Suprapubic skin (tissue), 4 donors: ENCODE measurements around the gene B9D2.

ENCODE experiments used
- EP300 ChIP-seq: sonication (generic); formaldehyde crosslinking; IDR thresholded peaks from one replicate; pipeline ENCODE4 v1.6.1; 2017; ENCODE audit warnings: antibody characterized with exemption
- POLR2A ChIP-seq, 2 donors: fragments of 450-650 bp; IDR thresholded peaks; one replicate each; pipeline ENCODE4 v1.6.1; 2017; ENCODE audit warnings: antibody characterized with exemption in 2 of 2, mild to moderate bottlenecking in 2 of 2, moderate library complexity in 2 of 2
- POLR2AphosphoS5 ChIP-seq, 3 donors: sonication (generic); formaldehyde crosslinking; IDR thresholded peaks; one replicate each; pipeline ENCODE4 v1.6.1; 2017; ENCODE audit warnings: antibody characterized with exemption in 3 of 3
- TF ChIP-seq, protein P1 (sequence below), 2 donors: fragments of 200-600 bp in 1 of 2; fragments of 450-650 bp in 1 of 2; sonication (generic) in 1 of 2; IDR thresholded peaks; one replicate each; pipeline ENCODE4 v1.5.1; 2016 to 2019; ENCODE audit warnings: antibody characterized with exemption in 2 of 2, mild to moderate bottlenecking in 1 of 2, moderate library complexity in 1 of 2

GRCh38 chr19:41307954-41308449 is 55.9 kb downstream of the B9D2 start:
- TF ChIP-seq, protein P1, sequence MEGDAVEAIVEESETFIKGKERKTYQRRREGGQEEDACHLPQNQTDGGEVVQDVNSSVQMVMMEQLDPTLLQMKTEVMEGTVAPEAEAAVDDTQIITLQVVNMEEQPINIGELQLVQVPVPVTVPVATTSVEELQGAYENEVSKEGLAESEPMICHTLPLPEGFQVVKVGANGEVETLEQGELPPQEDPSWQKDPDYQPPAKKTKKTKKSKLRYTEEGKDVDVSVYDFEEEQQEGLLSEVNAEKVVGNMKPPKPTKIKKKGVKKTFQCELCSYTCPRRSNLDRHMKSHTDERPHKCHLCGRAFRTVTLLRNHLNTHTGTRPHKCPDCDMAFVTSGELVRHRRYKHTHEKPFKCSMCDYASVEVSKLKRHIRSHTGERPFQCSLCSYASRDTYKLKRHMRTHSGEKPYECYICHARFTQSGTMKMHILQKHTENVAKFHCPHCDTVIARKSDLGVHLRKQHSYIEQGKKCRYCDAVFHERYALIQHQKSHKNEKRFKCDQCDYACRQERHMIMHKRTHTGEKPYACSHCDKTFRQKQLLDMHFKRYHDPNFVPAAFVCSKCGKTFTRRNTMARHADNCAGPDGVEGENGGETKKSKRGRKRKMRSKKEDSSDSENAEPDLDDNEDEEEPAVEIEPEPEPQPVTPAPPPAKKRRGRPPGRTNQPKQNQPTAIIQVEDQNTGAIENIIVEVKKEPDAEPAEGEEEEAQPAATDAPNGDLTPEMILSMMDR (IDR thresholded peaks at IDR 0.05), result no peak
- TF ChIP-seq POLR2A (IDR thresholded peaks at IDR 0.05) (no peak), POLR2AphosphoS5 (IDR thresholded peaks at IDR 0.05) (no peak), EP300 (no peak)
